OCI-LY3 (cell line): ENCODE data around the gene BBS7.

Experiments
- H2AFZ ChIP-seq: fragments of 200-600, 300-600 bp; shearing (Covaris generic); 2 replicates; pipeline ENCODE4 v1.6.0; 2014; ENCODE audit warnings: antibody characterized with exemption, low read depth, low read length
- H3K27ac ChIP-seq: fragments of 200-600, 300-600 bp; sonication (generic); 2 replicates; pipeline ENCODE4 v1.5.1; 2014; ENCODE audit warnings: mild to moderate bottlenecking, low read length, moderate library complexity, mixed read lengths
- H3K27me3 ChIP-seq: fragments of 200-600, 300-600 bp; sonication (generic); 2 replicates; pipeline ENCODE4 v1.6.1; 2014; ENCODE audit warnings: low read depth, low read length, mixed read lengths
- H3K36me3 ChIP-seq: fragments of 200-600, 300-600 bp; sonication (generic); replicated peaks from 2 replicates; pipeline ENCODE3; 2014; ENCODE audit warnings: low read depth, low read length, mixed read lengths
- H3K4me1 ChIP-seq: fragments of 300-600, 200-600 bp; sonication (generic); 2 replicates; pipeline ENCODE4 v1.6.1; 2014; ENCODE audit warnings: low read length, mixed read lengths
- H3K4me2 ChIP-seq: fragments of 200-600, 300-600 bp; sonication (generic); 2 replicates; pipeline ENCODE4 v1.6.1; 2014; ENCODE audit warnings: low read length, mixed read lengths
- H3K4me3 ChIP-seq: fragments of 300-600, 200-600 bp; sonication (generic); 2 replicates; pipeline ENCODE4 v1.5.1; 2014; ENCODE audit warnings: antibody characterized with exemption, mild to moderate bottlenecking, low read length, moderate library complexity
- H3K79me2 ChIP-seq: fragments of 300-600, 200-600 bp; shearing (Covaris generic); 2 replicates; pipeline ENCODE4 v1.6.1; 2014; ENCODE audit warnings: mild to moderate bottlenecking, low read length, mixed read lengths
- H3K9ac ChIP-seq: fragments of 300-600, 200-600 bp; shearing (Covaris generic); 2 replicates; pipeline ENCODE4 v1.6.0; 2014; ENCODE audit warnings: mild to moderate bottlenecking, low read length, moderate library complexity
- H3K9me3 ChIP-seq: fragments of 200-600, 300-600 bp; shearing (Covaris generic); 2 replicates; pipeline ENCODE4 v1.6.1; 2014; ENCODE audit warnings: low read length, mixed read lengths; ENCODE audit not compliant: insufficient read depth
- H4K20me1 ChIP-seq: fragments of 200-600, 300-600 bp; sonication (generic); 2 replicates; pipeline ENCODE4 v1.6.1; 2016; ENCODE audit warnings: low read length, mixed read lengths; ENCODE audit not compliant: insufficient read depth
- CTCF ChIP-seq: fragments of 200-600, 300-600 bp; sonication (generic); IDR thresholded peaks from 2 replicates; pipeline ENCODE4 v1.5.1; 2014; ENCODE audit warnings: antibody characterized with exemption, low read length, low read depth
- EZH2phosphoT487 ChIP-seq: fragments of 200-600 bp; shearing (Covaris generic); IDR thresholded peaks from 2 replicates; pipeline ENCODE4 v1.6.1; 2018; ENCODE audit warnings: antibody characterized with exemption, mixed run types, low read depth

BBS7 gene

GRCh38 chr4:121796283-121796682 lies 74.0 kb downstream of the BBS7 start:
- TF ChIP-seq CTCF, result no peak

GRCh38 chr4:121794505-121795188 lies 75.6 kb downstream of the BBS7 start:
- TF ChIP-seq EZH2phosphoT487, result no peak
- H3K27ac ChIP-seq, result no peak overlapping the region
- no peaks in the 10 kb centered on the region for H3K79me2 ChIP-seq
- H3K9me3 ChIP-seq, result no peaks in the 10 kb centered on the region
- H2AFZ ChIP-seq, result no peak overlapping the region
- no peak overlapping the region for H3K4me3 ChIP-seq
- H3K36me3 ChIP-seq, result no peaks in the 10 kb centered on the region
- no peak overlapping the region for H3K4me2 ChIP-seq
- no peaks in the 10 kb centered on the region for H4K20me1 ChIP-seq
- H3K9ac ChIP-seq, result no peak overlapping the region
- peaks cover 14% of the 10 kb centered on the region for H3K4me1 ChIP-seq
- H3K27me3 ChIP-seq, result no peaks in the 10 kb centered on the region

More at GRCh38 chr4:121796283-121796682, 74.0 kb downstream of the BBS7 start:
- no peak overlapping the region for H3K9ac ChIP-seq
- no peak overlapping the region for H3K4me3 ChIP-seq
- H3K4me1 ChIP-seq, result peaks cover 23% of the 10 kb centered on the region
- H3K9me3 ChIP-seq, result no peaks in the 10 kb centered on the region
- 0 out of 2 replicates have a peak overlapping the region, but pooled peaks have one; percentile 69 for H2AFZ ChIP-seq
- H3K79me2 ChIP-seq, result peaks cover 2% of the 10 kb centered on the region
- H3K4me2 ChIP-seq, result peak overlapping the region; percentile 75; the same call in 1 of the 2 replicates
- no peaks in the 10 kb centered on the region for H4K20me1 ChIP-seq
- no peak overlapping the region for H3K27ac ChIP-seq
- H3K36me3 ChIP-seq, result no peaks in the 10 kb centered on the region
- H3K27me3 ChIP-seq, result no peaks in the 10 kb centered on the region

- no peak overlapping the region for H3K4me2 ChIP-seq
- TF ChIP-seq EZH2phosphoT487 (no peak), CTCF (no peak)
- H3K4me1 ChIP-seq, result peaks cover 24% of the 10 kb centered on the region
- no peak overlapping the region for H3K4me3 ChIP-seq
- H3K27ac ChIP-seq, result no peak overlapping the region
- no peak overlapping the region for H2AFZ ChIP-seq
- H3K79me2 ChIP-seq, result no peaks in the 10 kb centered on the region
- no peak overlapping the region for H3K9ac ChIP-seq
- no peaks in the 10 kb centered on the region for H3K9me3 ChIP-seq
- H3K36me3 ChIP-seq, result no peaks in the 10 kb centered on the region
- H4K20me1 ChIP-seq, result no peaks in the 10 kb centered on the region
- no peaks in the 10 kb centered on the region for H3K27me3 ChIP-seq
Measured at GRCh38 chr4:121792966-121793365, 77.3 kb downstream of the BBS7 start.

DNA sequence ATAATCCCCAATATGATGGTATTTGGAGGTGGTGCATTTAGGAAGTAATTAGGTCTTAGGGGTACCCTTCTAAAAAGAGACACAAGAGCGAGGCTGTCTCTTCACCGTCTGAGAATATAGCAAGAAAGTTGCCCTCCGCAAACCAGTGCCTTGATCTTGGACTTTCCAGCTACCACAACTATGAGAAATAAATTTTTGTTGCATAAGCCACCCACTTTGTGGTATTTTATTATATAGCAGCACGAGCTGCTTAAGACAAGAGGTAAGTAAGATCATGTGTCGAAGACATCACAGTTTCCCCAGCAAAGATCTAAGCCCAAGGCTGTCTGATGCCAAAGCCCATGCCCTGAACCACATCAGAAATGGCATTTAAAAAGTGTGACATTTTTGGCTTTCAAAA lies 78.8 kb downstream of the BBS7 start:
- Histone ChIP-seq H3K4me2 (no peak overlapping the region), H3K4me3 (no peak overlapping the region), H3K27ac (no peak overlapping the region), H3K9ac (no peak overlapping the region), H2AFZ (no peak overlapping the region), H3K27me3 (no peaks in the 10 kb centered on the region), H3K9me3 (no peaks in the 10 kb centered on the region), H3K4me1 (peaks cover 24% of the 10 kb centered on the region), H3K79me2 (no peaks in the 10 kb centered on the region), H3K36me3 (no peaks in the 10 kb centered on the region), H4K20me1 (no peaks in the 10 kb centered on the region)
- TF ChIP-seq EZH2phosphoT487, result no peak
- no peak for TF ChIP-seq CTCF
